ENCODE data around the gene TAP2.

The TAP2 gene

GRCh38 chr6:32833664-32834063 lies 4.9 kb downstream of the TAP2 start:
- no peak for TF ChIP-seq POLR2AphosphoS5 (IDR thresholded peaks at IDR 0.05; ENCODE audit: borderline replicate concordance, low read depth, low read length)
- TF ChIP-seq FOXP2 (optimal IDR thresholded peaks at IDR 0.05; ENCODE audit: control extremely low read depth, extremely low read length, insufficient read depth), result no peak
- DNase-seq (ENCODE audit: low read depth, low spot score), result no peak
- no peak overlapping the region for H3K27ac ChIP-seq
- no peak overlapping the region for H3K4me3 ChIP-seq
- H3K9ac ChIP-seq (ENCODE audit: insufficient read length), result no peak overlapping the region
- H3K36me3 ChIP-seq (ENCODE audit: insufficient read depth, low read length), result no peaks in the 10 kb centered on the region; the same call in 1 of the 2 replicates
- no peaks in the 10 kb centered on the region for H3K9me3 ChIP-seq (ENCODE audit: low read depth, low read length)

- no peaks in the 10 kb centered on the region; the same call in 1 of the 2 replicates for H3K36me3 ChIP-seq (ENCODE audit: insufficient read depth, low read length)
Measured at GRCh38 chr6:32832535-32832934, 6.0 kb downstream of the TAP2 start.

GRCh38 chr6:32830936-32831335 lies 7.6 kb downstream of the TAP2 start:
- Histone ChIP-seq H3K27ac (no peak overlapping the region), H3K9me3 (ENCODE audit: low read depth, low read length) (no peaks in the 10 kb centered on the region), H3K4me3 (no peak overlapping the region), H3K36me3 (ENCODE audit: insufficient read depth, low read length) (no peaks in the 10 kb centered on the region; the same call in 1 of the 2 replicates), H3K9ac (ENCODE audit: insufficient read length) (no peak overlapping the region)
- no peak for DNase-seq (ENCODE audit: low read depth, low spot score)
- TF ChIP-seq EZH2 (IDR thresholded peaks at IDR 0.05) (no peak), POLR2AphosphoS5 (IDR thresholded peaks at IDR 0.05; ENCODE audit: borderline replicate concordance, low read depth, low read length) (no peak), FOXP2 (optimal IDR thresholded peaks at IDR 0.05; ENCODE audit: control extremely low read depth, extremely low read length, insufficient read depth) (no peak)

More at GRCh38 chr6:32832535-32832934, 6.0 kb downstream of the TAP2 start:
- Histone ChIP-seq H3K9ac (ENCODE audit: insufficient read length) (no peak overlapping the region), H3K9me3 (ENCODE audit: low read depth, low read length) (no peaks in the 10 kb centered on the region), H3K4me3 (no peak overlapping the region), H3K27ac (no peak overlapping the region)
- DNase-seq (ENCODE audit: low read depth, low spot score), result no peak
- TF ChIP-seq FOXP2 (optimal IDR thresholded peaks at IDR 0.05; ENCODE audit: control extremely low read depth, extremely low read length, insufficient read depth) (no peak), EZH2 (IDR thresholded peaks at IDR 0.05) (no peak), POLR2AphosphoS5 (IDR thresholded peaks at IDR 0.05; ENCODE audit: borderline replicate concordance, low read depth, low read length) (no peak)

- TF ChIP-seq FOXP2 (optimal IDR thresholded peaks at IDR 0.05; ENCODE audit: control extremely low read depth, extremely low read length, insufficient read depth) (no peak), POLR2AphosphoS5 (IDR thresholded peaks at IDR 0.05; ENCODE audit: borderline replicate concordance, low read depth, low read length) (no peak), EZH2 (IDR thresholded peaks at IDR 0.05) (no peak)
- no peak for DNase-seq (ENCODE audit: low read depth, low spot score)
- no peak overlapping the region for H3K27ac ChIP-seq
- H3K4me3 ChIP-seq, result no peak overlapping the region
- no peaks in the 10 kb centered on the region for H3K9me3 ChIP-seq (ENCODE audit: low read depth, low read length)
- H3K9ac ChIP-seq (ENCODE audit: insufficient read length), result no peak overlapping the region
- no peaks in the 10 kb centered on the region; the same call in 1 of the 2 replicates for H3K36me3 ChIP-seq (ENCODE audit: insufficient read depth, low read length)
Measured at GRCh38 chr6:32830017-32830416, 8.5 kb downstream of the TAP2 start.

- no peaks in the 10 kb centered on the region; the same call in 1 of the 2 replicates for H3K36me3 ChIP-seq (ENCODE audit: insufficient read depth, low read length)
- H3K4me3 ChIP-seq, result no peak overlapping the region
- no peak overlapping the region for H3K9ac ChIP-seq (ENCODE audit: insufficient read length)
- no peak for TF ChIP-seq EZH2 (IDR thresholded peaks at IDR 0.05)
- no peak for DNase-seq (ENCODE audit: low read depth, low spot score)
- no peaks in the 10 kb centered on the region for H3K9me3 ChIP-seq (ENCODE audit: low read depth, low read length)
- no peak overlapping the region for H3K27ac ChIP-seq
Measured at GRCh38 chr6:32829495-32829894, 9.0 kb downstream of the TAP2 start.

GRCh38 chr6:32827025-32827424 lies 11.5 kb downstream of the TAP2 start:
- H3K4me3 ChIP-seq, result no peak overlapping the region
- no peaks in the 10 kb centered on the region for H3K9me3 ChIP-seq (ENCODE audit: low read depth, low read length)
- DNase-seq (ENCODE audit: low read depth, low spot score), result no peak
- no peak for TF ChIP-seq FOXP2 (optimal IDR thresholded peaks at IDR 0.05; ENCODE audit: control extremely low read depth, extremely low read length, insufficient read depth)
- TF ChIP-seq POLR2AphosphoS5 (IDR thresholded peaks at IDR 0.05; ENCODE audit: borderline replicate concordance, low read depth, low read length), result no peak
- TF ChIP-seq EZH2 (IDR thresholded peaks at IDR 0.05), result no peak
- no peak overlapping the region for H3K27ac ChIP-seq
- H3K9ac ChIP-seq (ENCODE audit: insufficient read length), result no peak overlapping the region
- H3K36me3 ChIP-seq (ENCODE audit: insufficient read depth, low read length), result no peaks in the 10 kb centered on the region; the same call in 1 of the 2 replicates

GRCh38 chr6:32825966-32826365 lies 12.6 kb downstream of the TAP2 start:
- no peaks in the 10 kb centered on the region for H3K9me3 ChIP-seq (ENCODE audit: low read depth, low read length)
- TF ChIP-seq POLR2AphosphoS5 (IDR thresholded peaks at IDR 0.05; ENCODE audit: borderline replicate concordance, low read depth, low read length) (no peak), EZH2 (IDR thresholded peaks at IDR 0.05) (no peak), FOXP2 (optimal IDR thresholded peaks at IDR 0.05; ENCODE audit: control extremely low read depth, extremely low read length, insufficient read depth) (no peak)
- no peak overlapping the region for H3K4me3 ChIP-seq
- no peak overlapping the region for H3K27ac ChIP-seq
- DNase-seq (ENCODE audit: low read depth, low spot score), result no peak
- H3K9ac ChIP-seq (ENCODE audit: insufficient read length), result no peak overlapping the region
- H3K36me3 ChIP-seq (ENCODE audit: insufficient read depth, low read length), result no peaks in the 10 kb centered on the region; the same call in 1 of the 2 replicates

GRCh38 chr6:32819729-32820128 lies 18.8 kb downstream of the TAP2 start:
- Histone ChIP-seq H3K9me3 (ENCODE audit: low read depth, low read length) (no peaks in the 10 kb centered on the region), H3K27ac (no peak overlapping the region), H3K9ac (ENCODE audit: insufficient read length) (no peak overlapping the region), H3K36me3 (ENCODE audit: insufficient read depth, low read length) (no peaks in the 10 kb centered on the region), H3K4me3 (no peak overlapping the region)
- no peak for TF ChIP-seq POLR2AphosphoS5 (IDR thresholded peaks at IDR 0.05; ENCODE audit: borderline replicate concordance, low read depth, low read length)
- TF ChIP-seq FOXP2 (optimal IDR thresholded peaks at IDR 0.05; ENCODE audit: control extremely low read depth, extremely low read length, insufficient read depth), result no peak
- no peak for TF ChIP-seq EZH2 (IDR thresholded peaks at IDR 0.05)
- DNase-seq (ENCODE audit: low read depth, low spot score), result no peak

- no peak for TF ChIP-seq FOXP2 (optimal IDR thresholded peaks at IDR 0.05; ENCODE audit: control extremely low read depth, extremely low read length, insufficient read depth)
- no peak for TF ChIP-seq POLR2AphosphoS5 (IDR thresholded peaks at IDR 0.05; ENCODE audit: borderline replicate concordance, low read depth, low read length)
- TF ChIP-seq EZH2 (IDR thresholded peaks at IDR 0.05), result no peak
- Histone ChIP-seq H3K9me3 (ENCODE audit: low read depth, low read length) (no peaks in the 10 kb centered on the region), H3K9ac (ENCODE audit: insufficient read length) (no peak overlapping the region), H3K4me3 (no peak overlapping the region), H3K36me3 (ENCODE audit: insufficient read depth, low read length) (no peaks in the 10 kb centered on the region), H3K27ac (no peak overlapping the region)
- DNase-seq (ENCODE audit: low read depth, low spot score), result no peak
Measured at GRCh38 chr6:32818867-32819266, 19.7 kb downstream of the TAP2 start.

Measured in SK-N-MC (cell line).